HG03442 (cell line): ENCODE data around the gene RAD50.

Experiments
- ATAC-seq: cut with Tn5 transposase; IDR thresholded peaks from one replicate; pipeline ENCODE4 v1.9.1; 2021; ENCODE audit warnings: mild to moderate bottlenecking, moderate library complexity; ENCODE audit not compliant: unreplicated experiment

Gene RAD50

DNA sequence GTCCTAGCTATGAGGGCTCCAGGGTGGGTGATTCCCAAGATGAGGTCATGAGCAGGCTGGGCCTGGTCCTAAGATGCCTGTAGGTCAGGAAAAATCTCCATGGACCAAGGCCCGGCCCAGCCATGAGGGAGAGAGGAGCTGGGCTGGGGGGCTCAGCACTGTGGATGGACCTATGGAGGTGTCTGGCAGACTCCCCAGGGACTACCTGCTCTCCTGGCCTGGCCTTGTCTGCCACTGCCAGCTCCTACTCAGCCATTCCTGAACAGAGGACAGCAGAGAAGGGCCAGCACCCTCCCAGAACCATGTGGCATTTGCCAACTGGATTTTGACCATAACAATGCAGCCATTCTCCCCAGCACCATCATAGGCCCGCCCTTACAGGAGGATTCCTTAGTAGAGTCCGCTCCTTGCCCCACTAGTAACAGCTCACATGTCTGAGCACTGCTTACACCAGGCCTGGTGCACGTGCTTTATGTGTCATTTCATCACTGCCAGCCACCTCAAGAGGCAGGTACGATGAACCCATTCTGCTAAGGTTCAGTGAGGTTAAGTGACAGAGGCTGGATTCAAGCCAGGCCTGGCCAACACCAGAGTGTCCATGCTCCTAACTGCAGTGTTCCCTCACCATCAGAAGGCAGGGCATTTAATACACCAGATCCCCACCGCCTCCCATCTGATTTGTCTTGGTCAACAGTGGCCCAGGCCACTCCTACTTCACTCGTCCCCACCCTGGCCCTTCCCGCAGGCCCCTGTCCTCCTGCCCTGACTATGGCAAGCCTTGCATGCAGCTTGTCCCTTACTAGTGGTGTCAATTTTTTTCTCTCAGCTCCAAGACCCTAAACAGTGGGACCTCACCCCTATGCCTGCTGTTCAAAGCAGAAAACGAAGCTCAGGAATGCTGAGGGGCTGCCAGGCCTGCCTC, 101.9 kb downstream of the RAD50 start:
- ATAC-seq = no peak

DNA sequence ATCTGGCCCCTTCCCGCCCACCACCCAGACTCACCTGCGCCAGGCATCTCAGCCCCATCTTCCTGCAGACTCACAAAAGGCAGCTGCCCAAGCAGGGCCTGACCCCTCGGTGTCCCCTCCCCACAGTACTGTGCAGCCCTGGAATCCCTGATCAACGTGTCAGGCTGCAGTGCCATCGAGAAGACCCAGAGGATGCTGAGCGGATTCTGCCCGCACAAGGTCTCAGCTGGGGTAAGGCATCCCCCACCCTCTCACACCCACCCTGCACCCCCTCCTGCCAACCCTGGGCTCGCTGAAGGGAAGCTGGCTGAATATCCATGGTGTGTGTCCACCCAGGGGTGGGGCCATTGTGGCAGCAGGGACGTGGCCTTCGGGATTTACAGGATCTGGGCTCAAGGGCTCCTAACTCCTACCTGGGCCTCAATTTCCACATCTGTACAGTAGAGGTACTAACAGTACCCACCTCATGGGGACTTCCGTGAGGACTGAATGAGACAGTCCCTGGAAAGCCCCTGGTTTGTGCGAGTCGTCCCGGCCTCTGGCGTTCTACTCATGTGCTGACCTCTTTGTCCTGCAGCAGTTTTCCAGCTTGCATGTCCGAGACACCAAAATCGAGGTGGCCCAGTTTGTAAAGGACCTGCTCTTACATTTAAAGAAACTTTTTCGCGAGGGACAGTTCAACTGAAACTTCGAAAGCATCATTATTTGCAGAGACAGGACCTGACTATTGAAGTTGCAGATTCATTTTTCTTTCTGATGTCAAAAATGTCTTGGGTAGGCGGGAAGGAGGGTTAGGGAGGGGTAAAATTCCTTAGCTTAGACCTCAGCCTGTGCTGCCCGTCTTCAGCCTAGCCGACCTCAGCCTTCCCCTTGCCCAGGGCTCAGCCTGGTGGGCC, 103.1 kb downstream of the RAD50 start:
- no peak for ATAC-seq

DNA sequence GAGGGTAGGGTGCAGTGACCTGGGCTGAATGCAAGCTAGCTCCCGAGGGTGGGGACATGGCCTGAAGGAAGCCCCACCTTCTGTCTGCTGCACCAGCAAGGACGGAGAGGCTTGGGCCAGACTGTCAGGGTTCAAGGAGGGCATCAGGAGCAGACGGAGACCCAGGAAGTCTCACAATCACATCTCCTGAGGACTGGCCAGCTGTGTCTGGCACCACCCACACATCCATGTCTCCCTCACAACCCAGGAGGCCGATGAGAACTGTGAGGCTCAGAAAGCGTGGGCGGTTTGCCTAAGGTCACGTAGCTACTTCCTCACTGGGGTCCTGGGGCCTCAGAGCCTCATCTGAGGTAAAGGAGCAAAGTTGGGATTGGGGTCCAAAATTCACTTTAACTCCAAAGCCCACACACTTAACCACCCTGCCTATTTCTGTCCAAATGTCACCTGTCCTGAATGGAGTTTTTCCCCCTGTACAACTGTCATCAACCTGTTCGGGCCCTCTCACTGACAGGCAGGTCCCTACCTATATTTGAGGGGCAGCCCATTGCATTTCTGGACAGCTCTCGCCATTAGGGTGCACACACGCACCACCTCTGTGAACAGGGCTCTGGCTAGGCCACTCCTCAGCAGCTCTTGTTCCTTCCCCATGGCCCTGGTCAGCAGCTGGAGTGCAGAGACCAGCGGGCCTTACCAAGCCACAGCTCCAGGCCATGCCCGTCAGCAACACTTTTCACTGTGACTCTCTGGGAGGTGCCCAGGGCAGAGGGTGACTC, 104.6 kb downstream of the RAD50 start:
- no peak for ATAC-seq

DNA sequence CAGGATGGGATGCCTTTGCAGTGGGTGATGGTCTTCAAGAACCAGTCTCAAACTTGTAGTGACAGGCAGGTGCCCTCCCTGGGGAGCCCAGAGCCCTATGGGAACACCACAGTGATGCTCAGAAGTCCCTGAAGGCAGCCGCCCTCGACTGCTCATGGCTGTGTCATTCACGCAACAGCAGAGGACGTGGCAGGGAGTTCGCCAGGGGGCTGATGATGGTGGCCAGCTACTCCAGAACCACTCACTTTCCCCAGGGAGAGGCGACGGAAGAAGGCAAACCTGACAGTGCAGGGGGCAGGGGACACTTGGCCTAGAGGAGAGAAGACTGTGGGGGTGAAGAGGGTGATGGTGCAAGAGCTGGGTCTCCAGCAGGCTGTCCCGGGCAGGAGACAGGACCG, 105.2 kb downstream of the RAD50 start:
- no peak for ATAC-seq

DNA sequence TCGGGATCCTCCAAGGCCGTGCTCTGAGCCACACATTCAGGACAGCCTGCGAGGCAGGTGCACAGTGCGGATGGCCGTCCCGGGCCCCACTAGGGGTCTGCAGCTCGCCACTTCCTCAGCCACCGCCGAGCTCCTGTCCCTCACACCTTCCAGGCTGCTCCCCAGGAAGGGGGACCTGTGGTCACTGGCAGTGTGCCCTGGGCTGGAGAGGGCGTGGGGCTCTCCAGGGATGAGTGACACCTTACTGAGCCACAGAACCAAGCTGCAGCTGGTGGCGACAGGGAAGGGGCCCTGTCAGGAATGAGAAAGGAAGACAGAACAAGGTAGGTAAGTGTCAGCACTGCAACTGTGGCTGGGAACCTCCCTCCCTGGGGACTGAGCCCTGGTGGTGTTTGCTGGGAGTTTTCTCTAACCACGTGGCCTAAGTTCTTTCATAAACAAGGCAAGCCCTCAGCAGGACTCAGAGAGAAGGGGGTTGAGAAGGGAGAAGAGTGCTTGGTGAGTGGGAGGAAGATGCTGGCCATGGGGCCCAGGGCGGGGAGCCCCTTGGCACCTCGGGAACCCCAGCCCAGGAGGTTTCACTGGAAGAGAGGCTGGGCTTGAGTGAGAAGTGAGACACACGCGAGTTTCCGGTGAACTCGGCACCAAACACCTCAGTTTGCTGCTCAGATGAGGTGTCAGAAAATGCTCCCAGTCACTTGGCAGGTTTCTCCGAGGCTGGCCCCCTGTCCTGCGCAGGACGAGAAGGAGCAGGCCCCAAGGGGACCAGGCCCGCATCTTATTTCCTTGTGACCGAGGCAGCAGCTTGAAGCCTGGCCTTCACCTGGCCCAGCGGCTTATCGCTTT, 106.4 kb downstream of the RAD50 start:
- ATAC-seq = peak; percentile 66

DNA sequence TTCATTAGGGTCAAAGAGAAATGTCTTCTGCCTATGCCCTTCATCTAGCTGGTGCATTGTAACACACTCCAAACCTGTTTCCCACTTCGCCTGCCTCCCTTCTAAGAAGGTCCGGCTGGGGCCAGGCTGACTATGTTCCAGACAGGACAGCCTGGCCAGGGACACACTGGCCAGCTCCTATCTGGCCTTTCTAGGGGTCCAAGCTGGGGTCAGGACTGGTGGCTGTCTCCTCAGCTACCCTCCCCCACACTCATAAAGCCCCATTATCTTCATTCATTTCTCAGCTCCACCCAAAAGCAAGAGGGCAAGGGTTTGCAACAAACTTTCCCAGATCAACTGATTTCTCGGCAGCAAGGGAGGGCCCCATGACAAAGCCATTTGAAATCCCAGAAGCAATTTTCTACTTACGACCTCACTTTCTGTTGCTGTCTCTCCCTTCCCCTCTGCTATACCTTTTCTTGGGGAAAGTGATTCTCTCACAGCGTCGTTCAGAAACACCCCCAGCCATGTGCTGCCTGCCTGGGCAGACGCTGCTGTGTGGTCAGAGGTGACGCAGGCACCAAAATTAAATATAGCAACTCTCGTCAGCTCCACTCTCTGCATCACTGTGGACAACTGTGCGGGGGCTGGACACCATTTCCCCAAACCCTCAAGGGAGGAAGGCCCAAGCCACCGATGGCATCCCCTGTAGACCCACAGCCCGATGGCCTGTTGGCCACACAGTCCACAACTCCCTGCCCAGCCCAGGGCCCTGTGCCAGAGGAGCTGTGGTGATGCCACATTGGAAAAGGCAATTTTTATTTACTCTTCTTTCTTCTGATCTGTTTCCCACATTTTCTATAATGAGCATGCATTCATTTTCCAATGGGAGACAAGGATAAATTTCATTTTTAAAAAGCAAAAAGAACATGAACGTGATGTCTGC, 107.3 kb downstream of the RAD50 start:
- peak; percentile 58 for ATAC-seq

DNA sequence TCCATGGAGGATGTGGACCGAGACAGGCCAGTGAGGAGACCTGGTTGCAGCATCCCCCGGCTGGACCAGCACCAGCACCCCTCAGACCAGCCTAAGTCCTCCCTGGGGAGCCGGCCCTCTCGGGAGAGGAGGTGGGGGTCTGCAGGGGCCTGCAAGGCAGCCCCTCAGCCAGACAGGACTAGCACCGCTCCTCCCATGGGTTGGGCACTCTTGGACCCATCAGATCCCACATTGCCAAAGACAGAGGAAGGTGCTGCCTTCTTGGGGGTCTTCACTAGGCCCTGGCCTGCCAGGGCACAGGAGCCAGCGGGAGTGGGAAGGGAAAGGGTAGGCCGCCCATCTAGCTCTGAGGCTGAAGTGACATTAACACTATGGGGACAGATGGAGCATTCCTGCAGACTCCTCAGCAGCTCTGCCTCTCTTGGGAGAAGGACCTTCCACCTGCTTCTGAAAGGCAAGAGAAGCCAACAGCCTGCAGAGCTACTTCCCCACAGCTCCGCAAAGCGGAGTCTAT, 108.0 kb downstream of the RAD50 start:
- ATAC-seq = no peak

DNA sequence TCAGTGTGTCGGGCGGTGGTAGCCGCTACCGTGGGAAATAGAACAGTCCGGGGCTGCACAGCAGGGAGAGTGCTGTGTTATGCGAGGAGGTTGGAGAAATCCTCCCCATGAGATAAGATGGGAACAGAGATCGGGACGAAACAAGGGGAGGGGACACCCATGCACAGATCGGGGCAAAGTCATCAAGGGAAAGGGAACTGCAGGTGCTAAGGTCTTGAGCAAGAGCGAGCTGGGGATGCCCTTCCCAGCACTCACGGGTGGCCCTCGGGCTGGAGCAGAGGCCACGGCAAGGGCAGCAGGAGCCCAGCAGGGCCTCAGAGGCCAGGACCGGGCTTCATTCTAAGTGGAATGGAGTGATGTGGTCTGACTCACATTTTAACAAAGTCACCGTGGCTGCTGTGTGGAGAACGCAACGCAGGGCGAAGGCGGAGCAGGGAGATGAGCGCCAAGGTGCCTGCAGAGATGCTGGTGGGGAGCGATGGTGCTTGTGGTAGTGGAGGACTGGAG, 108.8 kb downstream of the RAD50 start:
- ATAC-seq = no peak

DNA sequence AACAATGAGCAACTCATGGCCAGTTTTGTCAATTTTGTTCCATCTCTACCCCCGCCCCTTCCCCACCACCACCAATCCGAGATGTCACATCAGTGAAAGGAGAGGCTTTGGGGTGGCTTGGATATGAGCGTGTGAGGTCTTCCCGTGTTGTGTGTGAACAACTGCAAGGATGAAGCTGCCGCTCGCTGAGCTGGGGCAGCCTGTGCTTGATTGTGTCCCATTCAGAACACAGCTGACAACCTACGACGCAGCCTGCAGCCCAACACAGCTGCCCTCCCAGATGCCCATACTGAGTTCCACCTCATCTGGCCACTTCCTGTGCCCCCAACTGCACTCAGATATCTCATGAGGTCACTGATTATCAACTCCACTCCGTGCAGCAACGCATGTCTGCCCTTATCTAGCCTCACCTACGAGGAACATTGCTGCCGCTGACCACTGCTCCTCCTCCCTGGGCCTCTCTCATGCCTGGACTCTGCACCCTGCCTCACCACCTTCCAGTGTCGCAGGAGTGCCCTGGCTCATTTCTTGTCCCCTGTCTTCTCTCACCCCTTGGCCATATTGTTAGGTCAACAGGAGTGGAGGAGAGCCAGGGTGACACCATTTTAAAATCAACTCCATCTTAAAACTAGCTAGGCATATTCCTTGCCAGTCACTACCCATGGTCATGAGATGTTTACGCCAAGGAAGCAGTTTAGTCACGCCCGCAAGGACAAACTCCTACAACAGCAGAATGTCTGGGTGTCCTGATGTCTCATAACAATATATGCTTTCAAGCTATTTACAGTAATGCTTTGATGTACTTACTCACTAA, 109.7 kb downstream of the RAD50 start:
- ATAC-seq = no peak

GRCh38 chr5:132667309-132667708, 110.5 kb downstream of the RAD50 start:
- no peak for ATAC-seq

GRCh38 chr5:132667761-132668705, 111.3 kb downstream of the RAD50 start:
- no peak for ATAC-seq

- no peak for ATAC-seq
Measured at GRCh38 chr5:132668706-132669454, 112.1 kb downstream of the RAD50 start.

DNA sequence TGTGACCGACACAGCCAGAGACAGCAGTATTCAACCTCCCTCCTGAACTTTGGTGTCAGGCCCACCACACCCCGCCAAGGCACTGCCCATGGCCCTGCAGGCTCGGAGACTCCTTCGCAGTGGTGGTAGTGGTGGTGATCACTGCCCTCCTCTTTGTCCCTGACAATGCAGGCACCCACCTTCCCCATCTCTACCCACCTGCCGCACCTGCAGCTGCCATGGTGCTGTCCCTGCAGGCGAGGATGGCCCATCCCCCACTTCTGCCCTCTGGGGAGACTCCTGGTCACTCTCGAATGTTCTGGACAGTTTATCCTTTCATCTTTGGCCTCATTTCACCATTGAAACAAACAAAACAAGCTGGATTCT, 112.7 kb downstream of the RAD50 start:
- no peak for ATAC-seq

DNA sequence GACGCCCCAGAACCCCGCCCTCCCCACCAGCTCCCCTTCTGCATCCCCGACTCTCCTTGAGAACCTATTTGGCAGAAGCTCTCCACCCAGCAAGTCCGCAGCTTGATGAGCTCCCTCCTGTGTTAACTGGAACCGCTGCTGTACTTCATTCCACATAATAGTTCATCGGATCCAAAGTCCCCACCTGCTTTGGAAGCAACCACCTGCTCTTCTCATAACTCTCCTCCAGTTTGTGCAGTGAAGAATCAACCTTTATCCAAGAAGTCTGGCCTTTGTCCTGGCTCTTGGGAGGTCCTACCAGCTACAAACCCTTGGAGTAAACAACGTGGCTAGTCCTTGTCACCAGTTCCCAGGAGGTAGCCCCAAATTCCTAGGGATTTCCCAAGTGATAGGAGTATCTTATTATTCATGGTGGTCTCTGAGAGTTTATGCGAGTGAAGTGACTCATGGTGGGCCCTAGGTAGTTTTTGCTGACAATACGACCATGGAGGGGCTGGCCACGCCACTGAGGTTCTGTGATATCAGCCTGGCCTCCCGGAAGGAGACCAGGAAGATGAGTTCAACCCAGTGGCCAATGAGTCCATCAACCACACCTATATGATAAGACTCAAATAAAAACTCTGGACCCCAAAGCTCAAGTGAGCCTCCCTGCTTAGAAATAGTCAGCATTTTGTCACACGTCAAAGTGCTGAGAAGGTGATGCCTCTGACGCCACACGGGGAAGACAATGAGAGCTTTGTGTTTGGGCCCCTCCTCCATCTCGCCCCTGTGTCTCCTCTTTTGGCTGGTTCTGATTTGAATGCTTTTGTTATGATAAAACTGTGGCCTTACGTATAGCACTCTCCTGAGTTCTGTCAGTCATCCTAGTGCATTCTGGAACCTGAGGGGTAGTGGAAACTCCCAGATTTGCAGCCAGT, 113.4 kb downstream of the RAD50 start:
- no peak for ATAC-seq

GRCh38 chr5:132671000-132671399, 114.2 kb downstream of the RAD50 start:
- no peak for ATAC-seq
